H1 (cell line): ENCODE data around the gene INA.

Experiments
- POLR2A ChIP-seq, 2 experiments: IDR thresholded peaks; 1 replicate in 1 of 2; 2 replicates in 1 of 2; pipeline ENCODE4 v1.6.1; 2011; ENCODE audit warnings: low read depth in 2 of 2, low read length in 2 of 2, mild to moderate bottlenecking in 2 of 2; ENCODE audit errors: control extremely low read depth in 1 of 2
- POLR2AphosphoS5 ChIP-seq: IDR thresholded peaks from 2 replicates; pipeline ENCODE4 v1.6.1; 2011; ENCODE audit warnings: low read depth, low read length
- RFX5 ChIP-seq: IDR thresholded peaks from 2 replicates; pipeline ENCODE4 v1.6.1; 2011; ENCODE audit warnings: low read depth, low read length, improper control_type of control experiment, borderline replicate concordance
- SP1 ChIP-seq: IDR thresholded peaks from 2 replicates; pipeline ENCODE4 v1.6.1; 2011; ENCODE audit warnings: low read depth, low read length
- SP2 ChIP-seq: IDR thresholded peaks from 2 replicates; pipeline ENCODE4 v1.6.1; 2012; ENCODE audit warnings: mild to moderate bottlenecking, low read length, inconsistent platforms
- ZNF274 ChIP-seq: IDR thresholded peaks from 2 replicates; pipeline ENCODE4 v1.7.0; 2012; ENCODE audit warnings: low read length, borderline replicate concordance; ENCODE audit errors: extremely low read depth
- TF ChIP-seq, protein P1 (sequence below), 3 experiments: IDR thresholded peaks; 1 replicate in 2 of 3; 2 replicates in 1 of 3; pipeline versions ENCODE4 v1.5.1 to v1.6.1; 2011; ENCODE audit warnings: low read length in 3 of 3, mild to moderate bottlenecking in 3 of 3, inconsistent platforms in 2 of 3, low read depth in 1 of 3, moderate library complexity in 1 of 3; ENCODE audit not compliant: insufficient read depth in 1 of 3; ENCODE audit errors: control extremely low read depth in 1 of 3

DNA sequence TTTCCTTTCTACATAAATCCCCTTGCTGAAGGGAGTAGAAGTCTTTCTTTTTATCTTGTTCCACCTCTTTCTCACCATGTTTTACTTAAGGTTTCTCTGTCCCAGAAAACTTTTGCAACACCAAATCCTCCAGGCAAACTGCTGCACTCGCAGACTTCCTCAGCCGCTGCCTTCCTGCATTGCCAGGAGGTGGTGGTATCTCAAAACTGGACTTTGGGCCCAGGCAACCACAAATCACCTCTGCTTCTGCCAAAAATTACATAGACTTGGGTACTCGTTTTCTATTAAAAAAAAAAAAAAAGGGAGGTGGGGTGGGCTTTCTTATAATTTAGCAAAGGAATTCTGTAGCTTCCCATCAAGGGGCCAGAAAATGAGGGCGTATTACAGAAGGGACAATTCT lies 14.7 kb downstream of the INA start:
- TF ChIP-seq SP1 (no peak), ZNF274 (no peak), POLR2A (IDR thresholded peaks at IDR 0.05; ENCODE audit: control extremely low read depth in 1 of 2, low read depth in 2 of 2, low read length in 2 of 2) (no peak), POLR2AphosphoS5 (no peak), SP2 (no peak), RFX5 (no peak)
- TF ChIP-seq, protein P1, sequence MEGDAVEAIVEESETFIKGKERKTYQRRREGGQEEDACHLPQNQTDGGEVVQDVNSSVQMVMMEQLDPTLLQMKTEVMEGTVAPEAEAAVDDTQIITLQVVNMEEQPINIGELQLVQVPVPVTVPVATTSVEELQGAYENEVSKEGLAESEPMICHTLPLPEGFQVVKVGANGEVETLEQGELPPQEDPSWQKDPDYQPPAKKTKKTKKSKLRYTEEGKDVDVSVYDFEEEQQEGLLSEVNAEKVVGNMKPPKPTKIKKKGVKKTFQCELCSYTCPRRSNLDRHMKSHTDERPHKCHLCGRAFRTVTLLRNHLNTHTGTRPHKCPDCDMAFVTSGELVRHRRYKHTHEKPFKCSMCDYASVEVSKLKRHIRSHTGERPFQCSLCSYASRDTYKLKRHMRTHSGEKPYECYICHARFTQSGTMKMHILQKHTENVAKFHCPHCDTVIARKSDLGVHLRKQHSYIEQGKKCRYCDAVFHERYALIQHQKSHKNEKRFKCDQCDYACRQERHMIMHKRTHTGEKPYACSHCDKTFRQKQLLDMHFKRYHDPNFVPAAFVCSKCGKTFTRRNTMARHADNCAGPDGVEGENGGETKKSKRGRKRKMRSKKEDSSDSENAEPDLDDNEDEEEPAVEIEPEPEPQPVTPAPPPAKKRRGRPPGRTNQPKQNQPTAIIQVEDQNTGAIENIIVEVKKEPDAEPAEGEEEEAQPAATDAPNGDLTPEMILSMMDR (IDR thresholded peaks at IDR 0.05; ENCODE audit: control extremely low read depth in 1 of 3, insufficient read depth in 1 of 3, low read depth in 1 of 3, low read length in 3 of 3), result no peak
